Measurements from ENCODE around the gene RIMBP3C. TPM values are rescaled to one million over a fixed set of nuclear protein-coding genes. Genes with fewer than 3 reads are reported as not detected.
"Not testable (repeated sequence)": the region's sequence is repeated elsewhere in the genome, so short reads cannot be mapped to it uniquely, and the experiment has no call there.

The RIMBP3C gene
- total and polyA plus RNA-seq, 7 donors: 0.01 to 0.04 (median 0.04) TPM; not detected in 4

GRCh38 chr22:21569459-21570170, 18.4 kb upstream of the RIMBP3C start:
- Histone ChIP-seq H3K9me3 (no peaks in the 10 kb centered on the region), H3K36me3 (ENCODE audit: insufficient read depth in 1 of 2, low read depth in 1 of 2) (no peaks in the 10 kb centered on the region), H3K27me3 (ENCODE audit: insufficient read depth in 3 of 3, low read length in 2 of 3) (no peaks in the 10 kb centered on the region), H3K4me3 (peak overlapping the region; percentile 94), H3K4me1 (peaks cover 47% of the 10 kb centered on the region), H3K27ac (no peak overlapping the region)
- DNase-seq (no peak), ATAC-seq (no peak)
- TF ChIP-seq CTCF (IDR thresholded peaks at IDR 0.05): no peak
- WGBS, 3 donors: 60 to 72% (median 61%) methylated on average over 8 of the region's 8 CpGs
- intact Hi-C loops (cut with DNase I): loop anchor here in 1 of 2 donors (2.0 kb wide), 1 partner anchor 55 kb away; no protein-coding TSS in a partner anchor

GRCh38 chr22:21569076-21569427, 17.8 kb upstream of the RIMBP3C start:
- Histone ChIP-seq H3K4me1 (peaks cover 41% of the 10 kb centered on the region), H3K27ac (peak overlapping the region; percentile 96), H3K4me3 (peak overlapping the region; percentile 94)
- H3K36me3 ChIP-seq (ENCODE audit: insufficient read depth in 1 of 2, low read depth in 1 of 2); H3K27me3 ChIP-seq (ENCODE audit: insufficient read depth in 3 of 3, low read length in 2 of 3); DNase-seq; H3K9me3 ChIP-seq: not testable (repeated sequence)
- WGBS, 3 donors: 15 to 22% (median 19%) methylated on average over 12 of the region's 12 CpGs
- peak in 1 of 4 donors; percentile 29 for ATAC-seq
- intact Hi-C loops (cut with DNase I): loop anchor here in 1 of 2 donors (2.0 kb wide), 1 partner anchor 56 kb away; no protein-coding TSS in a partner anchor

- intact Hi-C loops (cut with DNase I): loop anchor here in 1 of 2 donors (2.0 kb wide), 1 partner anchor 56 kb away; no protein-coding TSS in a partner anchor
- 2 to 4% (median 3%) methylated on average over 26 of the region's 26 CpGs for WGBS, 3 donors
- peak overlapping the region; percentile 94 for H3K4me3 ChIP-seq
- TF ChIP-seq CTCF (IDR thresholded peaks at IDR 0.05): no peak
- DNase-seq (peak in 1 of 2 donors; percentile 64), ATAC-seq (peak; percentile 37 to 64 (median 50))
- no peaks in the 10 kb centered on the region for H3K9me3 ChIP-seq
- H3K4me1 ChIP-seq: peaks cover 36% of the 10 kb centered on the region
- H3K36me3 ChIP-seq (ENCODE audit: insufficient read depth in 1 of 2, low read depth in 1 of 2): no peaks in the 10 kb centered on the region
- no peaks in the 10 kb centered on the region for H3K27me3 ChIP-seq (ENCODE audit: insufficient read depth in 3 of 3, low read length in 2 of 3)
- H3K27ac ChIP-seq: peak overlapping the region; percentile 96
Observed at GRCh38 chr22:21568347-21569075, 17.2 kb upstream of the RIMBP3C start.

GRCh38 chr22:21567456-21568346, 16.4 kb upstream of the RIMBP3C start, which contains the start of gene UBE2L3:
UBE2L3 (plus strand) TSS chr22:21567714; CDS start chr22:21567745, 31 bp downstream.
- WGBS, 3 donors: 0% methylated on average over 58 to 85 of the region's 85 CpGs
- Histone ChIP-seq H3K4me3 (peak within 1 kb of the TSS; percentile 94), H3K27me3 (ENCODE audit: insufficient read depth in 3 of 3, low read length in 2 of 3) (no peaks in the 10 kb centered on the region), H3K36me3 (ENCODE audit: insufficient read depth in 1 of 2, low read depth in 1 of 2) (no peaks in the 10 kb centered on the region), H3K4me1 (peaks cover 28% of the 10 kb centered on the region), H3K27ac (peak within 1 kb of the TSS; percentile 96), H3K9me3 (no peaks in the 10 kb centered on the region)
- DNase-seq (peak; percentile 87 to 91), ATAC-seq (peak; percentile 92 to 93 (median 92))
- intact Hi-C loops (cut with DNase I): loop anchor here in 1 of 2 donors (2.0 kb wide), 1 partner anchor 57 kb away; no protein-coding TSS in a partner anchor
- TF ChIP-seq CTCF (IDR thresholded peaks at IDR 0.05): no peak
